NCI-H2227 (cell line): ENCODE results near the gene GNG10.

Experiments used
- DNase-seq: peaks from one replicate; lab custom pipeline; 2025; ENCODE audit not compliant: unreplicated experiment; lab: John Stamatoyannopoulos, UW

GNG10 gene

DNA sequence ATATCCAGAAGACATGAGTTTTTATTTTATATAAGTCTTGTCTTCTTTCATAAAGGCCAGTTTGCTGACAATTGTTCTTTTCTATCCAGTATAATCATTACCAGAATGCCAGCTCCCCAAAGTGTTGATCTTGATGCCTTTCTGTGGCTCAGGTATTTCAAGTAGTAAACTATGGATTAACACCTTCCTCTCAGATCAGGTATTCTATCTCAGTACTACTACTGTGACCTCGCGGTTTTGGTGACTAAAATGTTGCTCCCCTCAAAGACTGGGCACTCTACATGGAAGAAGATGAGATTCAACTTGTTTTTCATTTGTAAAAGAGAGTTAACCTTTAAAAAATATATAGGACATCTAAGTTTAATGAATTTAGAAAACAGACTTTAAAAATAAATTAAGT lies 58.1 kb downstream of the GNG10 start:
- DNase-seq, result no peak
